GM19395 (cell line): ENCODE results near the gene B3GNT8.
"Not testable (repeated sequence)": the region's sequence is repeated elsewhere in the genome, so short reads cannot be mapped to it uniquely, and the experiment has no call there.

Source experiments
- ATAC-seq: cut with Tn5 transposase; IDR thresholded peaks from one replicate; pipeline ENCODE4 v1.9.1; 2021; ENCODE audit warnings: mild to moderate bottlenecking, moderate library complexity; ENCODE audit not compliant: unreplicated experiment

Gene B3GNT8

GRCh38 chr19:41397086-41398049 is 29.8 kb downstream of the B3GNT8 start, which contains the start of the genes BCKDHA and EXOSC5:
Gene BCKDHA, plus strand, starts transcription at chr19:41397818. Its CDS starts 10 bp downstream, at chr19:41397828.
Gene EXOSC5, minus strand, starts transcription at chr19:41397359. Its CDS starts 31 bp downstream, at chr19:41397328.
- peak; percentile 87 for ATAC-seq

GRCh38 chr19:41395355-41395754 is 31.8 kb downstream of the B3GNT8 start:
- ATAC-seq: no peak

GRCh38 chr19:41392775-41393174 is 34.4 kb downstream of the B3GNT8 start:
- ATAC-seq: no peak

GRCh38 chr19:41391618-41392017 is 35.6 kb downstream of the B3GNT8 start:
- ATAC-seq: no peak

- no peak for ATAC-seq
Measured at GRCh38 chr19:41386442-41386841, 40.7 kb downstream of the B3GNT8 start.

GRCh38 chr19:41384351-41384750 is 42.8 kb downstream of the B3GNT8 start:
- no peak for ATAC-seq

GRCh38 chr19:41381536-41381935 is 45.6 kb downstream of the B3GNT8 start:
- ATAC-seq: not testable (repeated sequence)

- ATAC-seq: peak; percentile 79
Measured at GRCh38 chr19:41377977-41378709, 49.0 kb downstream of the B3GNT8 start.

GRCh38 chr19:41376998-41377365 is 50.2 kb downstream of the B3GNT8 start:
- ATAC-seq: no peak

- ATAC-seq: no peak
Measured at GRCh38 chr19:41376241-41376997, 50.8 kb downstream of the B3GNT8 start, which contains the start of gene TMEM91. Gene TMEM91, plus strand, starts transcription at chr19:41376533. Its CDS starts 1,777 bp downstream, at chr19:41378310.
